HCT116 (cell line): ENCODE data around the gene CALN1. TPM values are rescaled to one million over a fixed set of nuclear protein-coding genes. Genes with fewer than 3 reads are reported as not detected.

Experiments used
- ATAC-seq: fragments of 200-7000 bp; cut with Tn5 transposase; 2 replicates; pipeline ENCODE4 v1.9.1; 2020; ENCODE audit warnings: mild to moderate bottlenecking, moderate library complexity
- BruUV-seq: library from RNA; stranded (reverse); fragments of 400-500 nt; replicated peaks from 2 replicates; lab custom pipeline; 2021; lab: Mats Ljungman, UMichigan
- CTCF ChIA-PET: fragments of 300-600 bp; sonication (Branson Sonifier 250); formaldehyde crosslinking; loops from one replicate; lab custom pipeline; 2021; ENCODE audit warnings: antibody characterized with exemption; lab: Charles Lee
- POLR2A ChIA-PET: fragments of 300-600, 350-600 bp; sonication (Branson Sonifier 250); formaldehyde crosslinking; loops from one replicate; lab custom pipeline; 2021; ENCODE audit warnings: antibody characterized with exemption; lab: Charles Lee
- RAD21 ChIA-PET, 2 experiments: fragments of 300-600 bp; sonication (Branson Sonifier 250); formaldehyde crosslinking; loops; one replicate each; lab custom pipeline; 2023; ENCODE audit warnings: low total read pairs in 2 of 2; ENCODE audit not compliant: uncharacterized antibody in 2 of 2, unreplicated experiment in 2 of 2, low non-redundant PET in 1 of 2; lab: Charles Lee
- DNase-seq: peaks from one replicate; pipeline ENCODE4 v3.0.0-alpha.2; 2010; ENCODE audit warnings: low read depth, low spot score
- H2AFZ ChIP-seq: fragments of 200-600 bp; shearing (Covaris generic), sonication (generic); 2 replicates; pipeline ENCODE4 v1.6.1; 2017; ENCODE audit warnings: low read depth, mixed run types, mixed read lengths, antibody characterized with exemption, low read length; ENCODE audit not compliant: poor library complexity, severe bottlenecking
- H3K27ac ChIP-seq: 2 replicates; pipeline ENCODE4 v1.5.1; 2012; ENCODE audit warnings: low read depth, low read length
- H3K27me3 ChIP-seq: fragments of 200-600 bp; sonication (generic); 2 replicates; pipeline ENCODE4 v1.6.1; 2016; ENCODE audit warnings: mixed run types, low read length, mixed read lengths; ENCODE audit not compliant: insufficient read depth
- H3K36me3 ChIP-seq, 2 experiments: fragments of 200-500 bp in 1 of 2; fragments of 200-600 bp in 1 of 2; sonication (Bioruptor generic) in 1 of 2; sonication (generic) in 1 of 2; 2 replicates each; pipeline versions ENCODE4 v1.5.1 to v1.6.1; 2014 to 2016; ENCODE audit warnings: low read length in 2 of 2, inconsistent platforms in 1 of 2, mixed read lengths in 1 of 2, mixed run types in 1 of 2; ENCODE audit not compliant: insufficient read depth in 2 of 2, control insufficient read depth in 1 of 2
- H3K4me1 ChIP-seq, 2 experiments: fragments of 200-600 bp in 1 of 2; sonication (generic) in 1 of 2; 2 replicates each; pipeline versions ENCODE4 v1.5.1 to v1.6.1; 2012 to 2017; ENCODE audit warnings: low read length in 2 of 2, inconsistent platforms in 1 of 2, mild to moderate bottlenecking in 1 of 2, mixed read lengths in 1 of 2, mixed run types in 1 of 2, moderate library complexity in 1 of 2; ENCODE audit not compliant: insufficient read depth in 2 of 2, control insufficient read depth in 1 of 2
- H3K4me2 ChIP-seq: fragments of 200-600 bp; sonication (generic); 2 replicates; pipeline ENCODE4 v1.6.1; 2017; ENCODE audit warnings: mixed run types, low read length, mixed read lengths
- H3K4me3 ChIP-seq, 2 experiments: fragments of 200-600 bp in 1 of 2; sonication (generic) in 1 of 2; replicated peaks in 1 of 2; 2 replicates each; pipeline ENCODE4 v1.5.1; 2011 to 2016; ENCODE audit warnings: low read length in 2 of 2, control low read depth in 1 of 2, low read depth in 1 of 2, mild to moderate bottlenecking in 1 of 2, mixed read lengths in 1 of 2, mixed run types in 1 of 2
- H3K79me2 ChIP-seq: fragments of 200-600 bp; sonication (generic); 2 replicates; pipeline ENCODE4 v1.6.1; 2017; ENCODE audit warnings: mild to moderate bottlenecking, mixed run types, low read length, moderate library complexity, mixed read lengths; ENCODE audit not compliant: insufficient read depth
- H3K9ac ChIP-seq: fragments of 200-600 bp; sonication (generic); 2 replicates; pipeline ENCODE4 v1.6.1; 2016; ENCODE audit warnings: low read length, mixed read lengths
- H3K9me2 ChIP-seq: fragments of 200-600 bp; sonication (generic), shearing (Covaris generic); 2 replicates; pipeline ENCODE4 v1.6.1; 2017; ENCODE audit warnings: mixed run types, mild to moderate bottlenecking, moderate library complexity; ENCODE audit not compliant: insufficient read depth
- H3K9me3 ChIP-seq, 2 experiments: fragments of 200-500 bp in 1 of 2; fragments of 200-600 bp in 1 of 2; sonication (Bioruptor generic) in 1 of 2; sonication (generic) in 1 of 2; 2 replicates each; pipeline ENCODE4 v1.6.1; 2014 to 2017; ENCODE audit warnings: low read length in 2 of 2, mixed read lengths in 2 of 2, inconsistent platforms in 1 of 2, low read depth in 1 of 2, mild to moderate bottlenecking in 1 of 2, mixed run types in 1 of 2, moderate library complexity in 1 of 2; ENCODE audit not compliant: control insufficient read depth in 1 of 2, insufficient read depth in 1 of 2
- H4K20me1 ChIP-seq: fragments of 200-600 bp; sonication (generic), shearing (Covaris generic); 2 replicates; pipeline ENCODE4 v1.6.1; 2017; ENCODE audit warnings: mixed run types, mild to moderate bottlenecking, moderate library complexity; ENCODE audit not compliant: insufficient read depth
- CTCF ChIP-seq, 3 experiments: fragments of 200-600 bp in 1 of 3; sonication (generic) in 1 of 3; IDR thresholded peaks in 2 of 3; conservative IDR thresholded peaks in 1 of 3; 2 replicates each; pipeline ENCODE4 v1.5.1; 2012 to 2017; ENCODE audit warnings: low read depth in 2 of 3, low read length in 2 of 3, antibody characterized with exemption in 1 of 3, borderline replicate concordance in 1 of 3, control low read depth in 1 of 3, mild to moderate bottlenecking in 1 of 3, mixed read lengths in 1 of 3, mixed run types in 1 of 3, moderate library complexity in 1 of 3; ENCODE audit not compliant: insufficient read depth in 1 of 3
- ELF1 ChIP-seq: IDR thresholded peaks from 2 replicates; pipeline ENCODE4 v1.6.1; 2012; ENCODE audit warnings: low read depth, borderline replicate concordance
- EZH2 ChIP-seq: fragments of 200-600 bp; sonication (generic); IDR thresholded peaks from 2 replicates; pipeline ENCODE4 v1.6.1; 2017; ENCODE audit warnings: antibody characterized with exemption, mixed run types
- EZH2phosphoT487 ChIP-seq: fragments of 200-600 bp; IDR thresholded peaks from 2 replicates; pipeline ENCODE4 v1.6.1; 2018; ENCODE audit warnings: antibody characterized with exemption, borderline replicate concordance
- MAX ChIP-seq: IDR thresholded peaks from 2 replicates; pipeline ENCODE4 v1.6.1; 2012
- SIN3A ChIP-seq: IDR thresholded peaks from 2 replicates; pipeline ENCODE4 v1.6.1; 2012; ENCODE audit warnings: low read depth
- TCF7L2 ChIP-seq: IDR thresholded peaks from 2 replicates; pipeline ENCODE4 v1.7.0; 2011; ENCODE audit warnings: borderline replicate concordance, inconsistent platforms; ENCODE audit not compliant: insufficient read depth, insufficient read length; ENCODE audit errors: extremely low read depth
- YY1 ChIP-seq: IDR thresholded peaks from 2 replicates; pipeline ENCODE4 v1.6.1; 2011; ENCODE audit warnings: low read length, low read depth, moderate library complexity, mild to moderate bottlenecking; ENCODE audit not compliant: insufficient replicate concordance; ENCODE audit errors: extremely low read depth
- ZBTB33 ChIP-seq: IDR thresholded peaks from 2 replicates; pipeline ENCODE4 v1.6.1; 2011; ENCODE audit warnings: mild to moderate bottlenecking, low read length, moderate library complexity; ENCODE audit not compliant: insufficient replicate concordance; ENCODE audit errors: extremely low read depth
- intact Hi-C: fragments of 100-400 bp; cut with micrococcal nuclease; formaldehyde crosslinking; loops from 2 replicates; pipeline ENCODE4 v1.10.0; 2022
- total RNA-seq: library from RNA; stranded (reverse); gene quantifications from one replicate; pipeline ENCODE4 v1.2.1, GENCODE V29; 2021; ENCODE audit not compliant: unreplicated experiment

CALN1 gene
- total RNA-seq, 1 experiment from 2014 or later, result 0.17 TPM

GRCh38 chr7:72446591-72447462 is 34.7 kb upstream of the CALN1 start:
- TF ChIP-seq EZH2phosphoT487, result no peak
- no peak for TF ChIP-seq YY1
- no peak for TF ChIP-seq EZH2
- no peak for TF ChIP-seq MAX
- TF ChIP-seq ELF1, result no peak
- TF ChIP-seq CTCF (IDR thresholded peaks at IDR 0.05 in 2 of 3, conservative IDR thresholded peaks at IDR 0.05 in 1 of 3; ENCODE audit: borderline replicate concordance in 1 of 3, insufficient read depth in 1 of 3, low read depth in 2 of 3, low read length in 2 of 3), result no peak
- no peak for TF ChIP-seq SIN3A
- TF ChIP-seq TCF7L2, result no peak
- TF ChIP-seq ZBTB33, result no peak
- H3K79me2 ChIP-seq, result no peaks in the 10 kb centered on the region
- no peak overlapping the region for H2AFZ ChIP-seq
- no peak overlapping the region for H3K4me2 ChIP-seq
- POLR2A ChIA-PET, result no interaction called here
- H3K27me3 ChIP-seq, result peaks cover 35% of the 10 kb centered on the region; the same call in 1 of the 2 replicates
- H3K4me3 ChIP-seq, result no peak overlapping the region
- H3K9me3 ChIP-seq, result no peaks in the 10 kb centered on the region
- H3K9ac ChIP-seq, result no peak overlapping the region
- H3K27ac ChIP-seq, result no peak overlapping the region
- no peaks in the 10 kb centered on the region for H3K36me3 ChIP-seq
- BruUV-seq, result no TSS peak
- RAD21 ChIA-PET, result no interaction called here
- no peaks in the 10 kb centered on the region for H4K20me1 ChIP-seq
- CTCF ChIA-PET, result no interaction called here
- DNase-seq (no peak), ATAC-seq (no peak)
- intact Hi-C loops, result no loop called here
- H3K9me2 ChIP-seq, result no peaks in the 10 kb centered on the region
- no peaks in the 10 kb centered on the region for H3K4me1 ChIP-seq
